Renal cortex interstitium (tissue), 11 donors: ENCODE results near the gene TNNI3K. TPM values are rescaled to one million over a fixed set of nuclear protein-coding genes. Genes with fewer than 3 reads are reported as not detected.

Experiments used
- DNase-seq, 11 donors: peaks; one replicate each; pipeline ENCODE4 v3.0.0-alpha.2; 2013; ENCODE audit warnings: low read depth in 9 of 11, low spot score in 4 of 11; ENCODE audit errors: extremely low read depth in 1 of 11
- polyA plus RNA-seq, 3 donors: library from polyadenylated mRNA; unstranded; fragments of 120-200 nt; gene quantifications; one replicate each; pipeline ENCODE4 v1.2.1, GENCODE V29; 2013; ENCODE audit not compliant: insufficient read length in 3 of 3

Gene TNNI3K
- polyA plus RNA-seq, 3 donors = 1.1 to 2.7 (median 1.5) TPM

GRCh38 chr1:74280642-74281396 lies 45.6 kb downstream of the TNNI3K start:
- DNase-seq = no peak

GRCh38 chr1:74286414-74286813 lies 51.2 kb downstream of the TNNI3K start:
- no peak for DNase-seq

- DNase-seq = no peak
These were observed 79.3 kb downstream of the TNNI3K start for GRCh38 chr1:74314438-74314837.

GRCh38 chr1:74316302-74316701 lies 81.1 kb downstream of the TNNI3K start:
- DNase-seq = no peak

GRCh38 chr1:74317663-74318062 lies 82.5 kb downstream of the TNNI3K start:
- DNase-seq = no peak

GRCh38 chr1:74323937-74324473 lies 88.8 kb downstream of the TNNI3K start:
- peak in 3 of 11 donors; percentile 3 to 17 (median 3) for DNase-seq

GRCh38 chr1:74324684-74325448 lies 89.7 kb downstream of the TNNI3K start:
- no peak for DNase-seq

GRCh38 chr1:74328851-74329250 lies 93.7 kb downstream of the TNNI3K start:
- no peak for DNase-seq

GRCh38 chr1:74333244-74333643 lies 98.1 kb downstream of the TNNI3K start:
- no peak for DNase-seq

- no peak for DNase-seq
These were observed 99.0 kb downstream of the TNNI3K start for GRCh38 chr1:74334147-74334546.

- DNase-seq = no peak
These were observed 105.5 kb downstream of the TNNI3K start for GRCh38 chr1:74340656-74341055.

GRCh38 chr1:74341702-74342339 lies 106.6 kb downstream of the TNNI3K start:
- no peak for DNase-seq

- DNase-seq = peak; percentile 13 to 77 (median 44)
These were observed 108.0 kb downstream of the TNNI3K start for GRCh38 chr1:74343216-74343615.

GRCh38 chr1:74344387-74344786 lies 109.2 kb downstream of the TNNI3K start:
- no peak for DNase-seq

GRCh38 chr1:74356493-74356892 lies 121.3 kb downstream of the TNNI3K start:
- DNase-seq = no peak

GRCh38 chr1:74357150-74357549 lies 122.0 kb downstream of the TNNI3K start:
- no peak for DNase-seq

GRCh38 chr1:74357756-74358155 lies 122.6 kb downstream of the TNNI3K start:
- no peak for DNase-seq

- DNase-seq = no peak
These were observed 127.5 kb downstream of the TNNI3K start for GRCh38 chr1:74362691-74363090.

GRCh38 chr1:74363220-74363619 lies 128.0 kb downstream of the TNNI3K start:
- no peak for DNase-seq
